Vagina (tissue), 2 donors: ENCODE results near the gene PWWP2A. TPM values are rescaled to one million over a fixed set of nuclear protein-coding genes. Genes with fewer than 3 reads are reported as not detected.

Experiments
- DNase-seq, 2 donors: peaks; one replicate each; pipeline ENCODE4 v3.0.0-alpha.2; 2017; ENCODE audit errors: extremely low spot score in 2 of 2
- H3K27ac ChIP-seq: fragments of 200-600 bp; sonication (generic); one replicate; pipeline ENCODE4 v1.5.1; 2019
- H3K27me3 ChIP-seq: fragments of 200-600 bp; sonication (generic); one replicate; pipeline ENCODE4 v1.5.1; 2019
- H3K36me3 ChIP-seq, 2 donors: fragments of 200-600 bp; sonication (generic); one replicate each; pipeline ENCODE4 v1.5.1; 2017 to 2019
- H3K4me1 ChIP-seq: fragments of 200-600 bp; sonication (generic); one replicate; pipeline ENCODE4 v1.5.1; 2019
- H3K4me3 ChIP-seq, 2 donors: fragments of 200-600 bp; sonication (generic); 1 replicate in 1 of 2; 2 replicates in 1 of 2; pipeline ENCODE4 v1.5.1; 2016 to 2019
- H3K9me3 ChIP-seq: fragments of 200-600 bp; sonication (generic); one replicate; pipeline ENCODE4 v1.5.1; 2019
- CTCF ChIP-seq, 3 experiments: fragments of 450-650 bp in 2 of 3; fragments of 200-600 bp in 1 of 3; sonication (generic) in 1 of 3; IDR thresholded peaks; one replicate each; pipeline ENCODE4 v1.5.1; 2017 to 2019; ENCODE audit warnings: antibody characterized with exemption in 3 of 3, mild to moderate bottlenecking in 2 of 3, moderate library complexity in 2 of 3
- POLR2A ChIP-seq, 2 donors: fragments of 450-650 bp; IDR thresholded peaks; one replicate each; pipeline ENCODE4 v1.6.1; 2017; ENCODE audit warnings: antibody characterized with exemption in 2 of 2, mild to moderate bottlenecking in 2 of 2, moderate library complexity in 2 of 2
- POLR2AphosphoS5 ChIP-seq, 2 donors: sonication (generic); formaldehyde crosslinking; IDR thresholded peaks; one replicate each; pipeline ENCODE4 v1.9.0; 2017; ENCODE audit warnings: antibody characterized with exemption in 2 of 2, mild to moderate bottlenecking in 2 of 2, low read depth in 1 of 2; ENCODE audit not compliant: insufficient read depth in 1 of 2
- intact Hi-C: fragments of 100-400 bp; cut with DNase I; formaldehyde crosslinking; loops from one replicate; pipeline ENCODE4 v1.15.1; 2023
- total RNA-seq: library from RNA; depleted of rRNA; stranded (reverse); fragments of >200 nt; gene quantifications from one replicate; pipeline ENCODE4 v1.2.3, GENCODE V29; 2016

Gene PWWP2A
- total RNA-seq, 1 donor from 2014 or later: 19.9 TPM

- intact Hi-C loops: no loop called here
- Histone ChIP-seq H3K27me3 (no peaks in the 10 kb centered on the region), H3K4me3 (no peak overlapping the region), H3K4me1 (peaks cover 10% of the 10 kb centered on the region), H3K27ac (no peak overlapping the region), H3K9me3 (no peaks in the 10 kb centered on the region), H3K36me3 (no peaks in the 10 kb centered on the region)
- TF ChIP-seq CTCF (IDR thresholded peaks at IDR 0.05): no peak
- no peak for DNase-seq
These were observed 10.6 kb upstream of the PWWP2A start for GRCh38 chr5:160129841-160130240.

- intact Hi-C loops: no loop called here
- Histone ChIP-seq H3K27me3 (no peaks in the 10 kb centered on the region), H3K9me3 (no peaks in the 10 kb centered on the region), H3K36me3 (no peaks in the 10 kb centered on the region), H3K4me3 (no peak overlapping the region), H3K27ac (no peak overlapping the region), H3K4me1 (peaks cover 7% of the 10 kb centered on the region)
- TF ChIP-seq POLR2A (IDR thresholded peaks at IDR 0.05) (no peak), CTCF (IDR thresholded peaks at IDR 0.05) (no peak), POLR2AphosphoS5 (IDR thresholded peaks at IDR 0.05; ENCODE audit: insufficient read depth in 1 of 2, low read depth in 1 of 2) (no peak)
- no peak for DNase-seq
These were observed 9.4 kb upstream of the PWWP2A start for GRCh38 chr5:160128632-160129031.

- H3K27ac ChIP-seq: no peak overlapping the region
- DNase-seq: no peak
- peaks cover 0 to 17% of the 10 kb centered on the region in 2 donors for H3K36me3 ChIP-seq
- H3K4me1 ChIP-seq: peaks cover 22% of the 10 kb centered on the region
- H3K27me3 ChIP-seq: no peaks in the 10 kb centered on the region
- intact Hi-C loops: loop anchor here (10.0 kb wide), 1 partner anchor 275 kb away; no protein-coding TSS in a partner anchor
- H3K4me3 ChIP-seq: peak overlapping the region in 1 of 2 donors; percentile 9
- no peaks in the 10 kb centered on the region for H3K9me3 ChIP-seq
- TF ChIP-seq CTCF (IDR thresholded peaks at IDR 0.05): peak in 2 of 3 experiments; percentile 6 to 17
- no peak for TF ChIP-seq POLR2AphosphoS5 (IDR thresholded peaks at IDR 0.05; ENCODE audit: insufficient read depth in 1 of 2, low read depth in 1 of 2)
- TF ChIP-seq POLR2A (IDR thresholded peaks at IDR 0.05): no peak
These were observed 636 bp upstream of the PWWP2A start for GRCh38 chr5:160119905-160120266.

GRCh38 chr5:160118349-160119141 lies 705 bp downstream of the PWWP2A start:
- TF ChIP-seq POLR2AphosphoS5 (IDR thresholded peaks at IDR 0.05; ENCODE audit: insufficient read depth in 1 of 2, low read depth in 1 of 2): no peak
- no peak for TF ChIP-seq CTCF (IDR thresholded peaks at IDR 0.05)
- Histone ChIP-seq H3K4me1 (peaks cover 28% of the 10 kb centered on the region), H3K27me3 (no peaks in the 10 kb centered on the region), H3K36me3 (peaks cover 0 to 25% of the 10 kb centered on the region in 2 donors), H3K4me3 (peak overlapping the region; percentile 66 to 92), H3K9me3 (no peaks in the 10 kb centered on the region), H3K27ac (peak overlapping the region; percentile 98)
- DNase-seq: no peak
- intact Hi-C loops: loop anchor here (10.0 kb wide), 1 partner anchor 276 kb away; no protein-coding TSS in a partner anchor

- peaks cover 0 to 34% of the 10 kb centered on the region in 2 donors for H3K36me3 ChIP-seq
- H3K9me3 ChIP-seq: no peaks in the 10 kb centered on the region
- no peak for TF ChIP-seq CTCF (IDR thresholded peaks at IDR 0.05)
- TF ChIP-seq POLR2A (IDR thresholded peaks at IDR 0.05): no peak
- TF ChIP-seq POLR2AphosphoS5 (IDR thresholded peaks at IDR 0.05; ENCODE audit: insufficient read depth in 1 of 2, low read depth in 1 of 2): no peak
- no peaks in the 10 kb centered on the region for H3K27me3 ChIP-seq
- H3K4me3 ChIP-seq: no peak overlapping the region
- intact Hi-C loops: loop anchor here (10.0 kb wide), 1 partner anchor 278 kb away; no protein-coding TSS in a partner anchor
- H3K27ac ChIP-seq: no peak overlapping the region
- no peak for DNase-seq
- H3K4me1 ChIP-seq: peaks cover 33% of the 10 kb centered on the region
These were observed 2.3 kb downstream of the PWWP2A start for GRCh38 chr5:160116991-160117390.
